Measurements from ENCODE around the gene IQGAP3. TPM values are rescaled to one million over a fixed set of nuclear protein-coding genes. Genes with fewer than 3 reads are reported as not detected.

Gene IQGAP3
- total RNA-seq, 2 donors from 2014 or later = 1.0 TPM; not detected in 1

DNA sequence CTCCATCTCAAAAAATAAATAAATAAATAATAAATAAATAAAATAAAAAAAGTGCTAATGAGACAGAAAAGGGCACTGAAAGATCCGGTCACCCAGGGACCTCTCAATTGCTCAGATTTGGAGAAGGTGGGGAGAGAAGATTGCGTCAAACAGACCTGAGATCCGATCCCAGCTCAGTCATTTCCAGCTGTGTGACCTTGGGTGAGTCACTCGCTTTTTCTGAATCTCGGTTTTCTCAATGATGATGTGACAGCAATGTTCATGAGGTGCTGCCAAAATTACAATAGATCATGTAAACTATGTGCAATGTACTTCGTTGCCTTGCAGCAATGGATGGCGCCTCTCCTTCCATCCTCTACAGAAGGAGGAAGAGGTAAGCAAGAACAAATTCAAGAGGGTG, 60.7 kb downstream of the IQGAP3 start:
- H3K4me1 ChIP-seq = peaks cover 0 to 44% of the 10 kb centered on the region in 2 donors

DNA sequence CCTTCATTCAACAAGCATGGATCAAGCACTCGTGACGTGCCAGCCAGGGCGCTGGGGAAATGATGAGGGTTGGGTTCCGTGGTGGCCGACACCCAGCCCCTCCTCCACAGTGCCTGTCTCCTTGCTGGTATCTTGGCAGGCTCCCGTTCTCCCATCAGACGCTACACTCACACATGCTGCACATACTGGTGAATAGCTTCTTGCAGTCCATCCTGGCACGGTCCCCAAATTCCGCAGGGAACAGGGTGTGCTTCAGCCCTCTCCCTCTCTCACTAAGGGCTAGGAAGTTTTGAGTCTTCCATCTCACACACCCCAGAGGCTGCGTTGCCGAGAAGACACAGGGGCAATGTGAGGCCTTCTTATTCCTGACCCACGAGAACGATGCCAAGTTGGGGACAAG, 61.7 kb downstream of the IQGAP3 start:
- no peak for TF ChIP-seq CTCF (IDR thresholded peaks at IDR 0.05)
- Histone ChIP-seq H3K27me3 (no peaks in the 10 kb centered on the region), H3K27ac (peak overlapping the region; percentile 100), H3K4me1 (peaks cover 0 to 48% of the 10 kb centered on the region in 2 donors), H3K36me3 (no peaks in the 10 kb centered on the region), H3K9me3 (no peaks in the 10 kb centered on the region), H3K4me3 (no peak overlapping the region)
- DNase-seq (ENCODE audit: low spot score) = peak; percentile 90

More for the DNA sequence above, 60.7 kb downstream of the IQGAP3 start:
- H3K27me3 ChIP-seq = no peaks in the 10 kb centered on the region
- H3K9me3 ChIP-seq = no peaks in the 10 kb centered on the region
- TF ChIP-seq CTCF (IDR thresholded peaks at IDR 0.05) = no peak
- no peak for DNase-seq (ENCODE audit: low spot score)
- peak overlapping the region; percentile 100 for H3K27ac ChIP-seq
- H3K36me3 ChIP-seq = no peaks in the 10 kb centered on the region
- H3K4me3 ChIP-seq = no peak overlapping the region

- Histone ChIP-seq H3K27me3 (no peaks in the 10 kb centered on the region), H3K4me1 (peaks cover 0 to 54% of the 10 kb centered on the region in 2 donors), H3K9me3 (no peaks in the 10 kb centered on the region), H3K27ac (peak overlapping the region; percentile 100), H3K36me3 (no peaks in the 10 kb centered on the region), H3K4me3 (peak overlapping the region in 1 of 2 donors; percentile 20)
- no peak for TF ChIP-seq CTCF (IDR thresholded peaks at IDR 0.05)
- no peak for DNase-seq (ENCODE audit: low spot score)
Measured at GRCh38 chr1:156509424-156510034, 62.8 kb downstream of the IQGAP3 start.

DNA sequence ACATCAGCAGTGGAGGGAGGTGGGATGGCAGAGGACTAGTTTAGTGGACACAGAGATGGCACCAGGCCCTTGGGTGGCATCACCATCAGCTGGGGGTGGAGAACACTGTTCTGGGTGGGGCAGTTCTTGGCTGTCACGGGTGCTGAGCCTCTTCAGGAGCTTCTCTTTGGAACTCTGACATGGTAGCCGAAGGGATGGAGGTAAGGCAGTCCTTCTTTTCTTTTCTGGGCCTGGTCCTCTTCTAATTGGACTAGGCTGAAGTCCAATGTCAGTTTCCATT, 63.5 kb downstream of the IQGAP3 start:
- peaks cover 0 to 61% of the 10 kb centered on the region in 2 donors for H3K4me1 ChIP-seq
- no peak for DNase-seq (ENCODE audit: low spot score)

DNA sequence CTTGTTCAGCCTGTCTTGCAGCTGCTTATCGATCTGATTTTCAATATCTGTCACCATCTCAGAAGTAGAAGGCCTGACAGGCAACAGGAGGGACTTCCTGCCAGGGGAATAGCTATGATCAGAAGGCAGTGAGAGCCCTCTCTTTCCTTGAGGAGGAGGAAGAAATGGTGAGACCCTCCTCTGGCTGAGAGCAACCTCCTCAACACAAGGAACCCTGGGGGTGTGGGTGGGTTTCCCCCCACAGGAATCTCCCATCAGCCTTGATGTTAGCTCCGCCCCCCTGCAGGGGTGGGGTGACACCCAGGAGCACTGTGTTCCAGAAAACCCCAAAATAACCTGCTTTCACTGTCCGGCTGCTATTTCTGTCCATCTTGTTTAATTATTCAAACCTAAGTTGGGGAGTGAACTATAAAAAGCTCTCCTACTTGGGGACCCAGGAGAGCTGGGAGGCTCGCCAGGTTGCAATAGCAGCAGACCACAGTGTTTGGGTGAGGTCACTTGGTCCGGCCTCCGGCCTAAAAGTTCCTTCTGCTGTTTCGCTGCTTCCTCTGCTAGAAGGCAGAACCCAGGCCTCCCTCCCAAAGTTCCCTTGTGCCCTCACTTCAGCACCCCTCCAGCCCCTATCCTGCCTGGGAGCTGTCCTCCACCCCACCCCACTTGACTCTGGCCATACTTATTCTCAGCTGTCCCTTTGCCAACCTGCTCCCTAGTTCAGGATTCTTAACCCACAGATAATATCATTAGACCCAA, 64.0 kb downstream of the IQGAP3 start:
- peak; percentile 85 for DNase-seq (ENCODE audit: low spot score)
- Histone ChIP-seq H3K4me1 (peaks cover 0 to 66% of the 10 kb centered on the region in 2 donors), H3K27ac (peak overlapping the region; percentile 100), H3K4me3 (peak overlapping the region; percentile 51 to 55), H3K27me3 (no peaks in the 10 kb centered on the region), H3K9me3 (no peaks in the 10 kb centered on the region), H3K36me3 (no peaks in the 10 kb centered on the region)
- TF ChIP-seq CTCF (IDR thresholded peaks at IDR 0.05) = no peak

More for the DNA sequence above, 63.5 kb downstream of the IQGAP3 start:
- Histone ChIP-seq H3K27ac (peak overlapping the region; percentile 100), H3K36me3 (no peaks in the 10 kb centered on the region), H3K9me3 (no peaks in the 10 kb centered on the region), H3K27me3 (no peaks in the 10 kb centered on the region), H3K4me3 (no peak overlapping the region)
- no peak for TF ChIP-seq CTCF (IDR thresholded peaks at IDR 0.05)
